ENCODE data around the gene DDR1.

The DDR1 gene

DNA sequence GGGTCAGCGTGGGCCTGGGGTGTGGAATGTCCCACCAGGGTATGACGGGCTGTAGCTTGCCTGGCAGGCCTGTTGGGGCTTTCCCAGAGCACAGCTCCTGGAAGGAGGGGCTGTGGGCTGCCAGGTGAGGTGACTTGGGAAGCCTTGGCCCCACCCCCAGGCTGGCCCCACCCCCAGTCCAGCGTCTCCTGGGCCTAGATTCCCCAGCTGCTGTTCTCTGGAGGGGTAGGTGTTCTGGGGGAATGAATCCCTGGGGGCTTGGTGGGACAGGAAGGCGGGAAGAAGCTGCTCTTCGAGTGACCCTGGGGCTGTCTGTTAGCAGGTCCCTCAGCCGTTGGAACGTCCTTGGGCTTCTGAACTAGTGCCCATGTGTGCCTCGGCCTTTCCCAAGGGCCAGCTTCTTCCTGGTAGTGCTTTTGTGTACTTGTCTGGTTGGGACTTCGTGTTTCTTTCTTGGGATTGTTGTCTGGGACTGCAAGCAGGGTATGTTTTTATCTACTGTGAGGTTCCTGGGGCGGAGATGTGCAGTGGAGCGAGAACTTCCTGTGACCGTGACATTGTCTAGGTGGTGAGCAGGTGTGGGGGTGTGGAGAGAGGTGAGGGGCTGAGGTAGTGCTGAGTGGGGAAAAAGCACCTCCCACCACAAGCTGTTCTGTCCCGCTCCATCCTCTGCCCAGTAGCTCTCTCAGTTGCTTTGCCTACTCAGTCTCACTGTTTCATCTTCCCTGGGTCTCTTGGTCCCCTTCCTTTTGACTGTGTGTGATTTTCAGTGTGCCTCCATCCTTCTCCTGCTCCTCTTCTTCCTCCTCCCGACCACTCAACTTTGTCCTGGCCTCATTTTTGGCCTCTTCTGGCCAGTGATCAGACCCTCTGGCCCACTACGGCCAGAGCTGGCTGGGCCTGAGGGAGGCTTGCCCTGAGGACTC lies 1.3 kb upstream of the DDR1 start:
- ChIA-PET CTCF (interaction anchor here (0.5 to 1.9 kb wide), 6 partner anchors 32 to 204 kb away, joined by 3 to 6 read pairs (median 4); partner anchors contain the start of gene VARS2), POLR2A (interaction anchor here (0.8 to 1.9 kb wide), 7 partner anchors 19 to 267 kb away, joined by 3 to 7 read pairs (median 4); partner anchors contain the start of genes MDC1 and VARS2)
- TF ChIP-seq ZNF384 (IDR thresholded peaks at IDR 0.05) (no peak), TARDBP (IDR thresholded peaks at IDR 0.05) (no peak), SP1 (IDR thresholded peaks at IDR 0.05) (no peak), ELF4 (IDR thresholded peaks at IDR 0.05) (no peak), SUZ12 (IDR thresholded peaks at IDR 0.05) (no peak), CTBP1 (IDR thresholded peaks at IDR 0.05; ENCODE audit: borderline replicate concordance) (no peak), ARNT (IDR thresholded peaks at IDR 0.05) (no peak), BHLHE40 (IDR thresholded peaks at IDR 0.05; ENCODE audit: borderline replicate concordance) (no peak), HDGF (IDR thresholded peaks at IDR 0.05; ENCODE audit: borderline replicate concordance) (no peak), FOXA1 (IDR thresholded peaks at IDR 0.05) (no peak), LEF1 (IDR thresholded peaks at IDR 0.05; ENCODE audit: borderline replicate concordance) (no peak), L3MBTL2 (conservative IDR thresholded peaks at IDR 0.05) (no peak), FOXK2 (IDR thresholded peaks at IDR 0.05) (no peak), NFRKB (IDR thresholded peaks at IDR 0.05) (no peak), FOXM1 (IDR thresholded peaks at IDR 0.05; ENCODE audit: borderline replicate concordance) (no peak)
- TF ChIP-seq, protein P1, sequence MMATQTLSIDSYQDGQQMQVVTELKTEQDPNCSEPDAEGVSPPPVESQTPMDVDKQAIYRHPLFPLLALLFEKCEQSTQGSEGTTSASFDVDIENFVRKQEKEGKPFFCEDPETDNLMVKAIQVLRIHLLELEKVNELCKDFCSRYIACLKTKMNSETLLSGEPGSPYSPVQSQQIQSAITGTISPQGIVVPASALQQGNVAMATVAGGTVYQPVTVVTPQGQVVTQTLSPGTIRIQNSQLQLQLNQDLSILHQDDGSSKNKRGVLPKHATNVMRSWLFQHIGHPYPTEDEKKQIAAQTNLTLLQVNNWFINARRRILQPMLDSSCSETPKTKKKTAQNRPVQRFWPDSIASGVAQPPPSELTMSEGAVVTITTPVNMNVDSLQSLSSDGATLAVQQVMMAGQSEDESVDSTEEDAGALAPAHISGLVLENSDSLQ (IDR thresholded peaks at IDR 0.05), result no peak
- no peak for DNase-seq (ENCODE audit: extremely low spot score)

DNA sequence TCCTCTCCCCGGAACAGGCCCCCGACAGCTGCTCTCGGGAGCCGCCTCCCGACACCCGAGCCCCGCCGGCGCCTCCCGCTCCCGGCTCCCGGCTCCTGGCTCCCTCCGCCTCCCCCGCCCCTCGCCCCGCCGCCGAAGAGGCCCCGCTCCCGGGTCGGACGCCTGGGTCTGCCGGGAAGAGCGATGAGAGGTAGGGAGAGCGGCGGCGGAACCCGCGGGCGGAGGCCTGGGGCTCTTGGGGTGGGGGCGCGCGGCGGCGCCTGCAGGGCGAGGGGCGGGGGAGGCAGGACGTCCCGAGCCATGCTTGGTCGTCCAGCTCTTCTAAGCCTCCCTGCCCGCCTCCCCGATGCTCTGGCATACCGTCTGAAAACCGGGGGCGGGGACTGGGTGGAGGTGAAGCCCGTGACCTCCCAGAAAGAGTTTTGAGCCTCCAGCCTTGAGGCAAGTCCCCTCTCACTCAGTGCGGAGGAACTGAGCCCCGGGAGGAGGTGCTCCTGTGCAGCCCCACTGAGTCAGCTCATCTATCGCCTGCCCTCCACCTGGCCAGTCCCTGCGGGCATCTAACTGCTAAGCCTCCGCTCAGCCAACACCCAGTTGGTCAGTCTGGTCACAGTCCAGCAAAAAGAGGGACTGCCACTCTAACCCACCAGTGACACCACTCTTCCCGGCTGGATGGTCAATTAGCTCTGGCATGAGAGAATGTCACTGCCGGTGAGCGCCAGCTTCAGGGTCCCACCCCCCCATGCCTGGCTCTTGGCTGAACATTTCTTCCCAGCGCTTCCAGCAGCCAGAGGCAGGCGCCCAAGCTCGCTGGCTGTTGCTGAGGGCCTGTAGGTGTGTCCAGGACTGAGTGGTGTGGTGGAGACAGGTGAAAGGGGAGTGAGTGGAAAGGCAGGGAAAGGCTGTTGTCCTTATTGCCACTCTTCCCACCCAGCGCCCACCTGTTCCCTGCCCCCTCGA lies 482 bp downstream of the DDR1 start:
- no peak for DNase-seq (ENCODE audit: extremely low spot score)

DNA sequence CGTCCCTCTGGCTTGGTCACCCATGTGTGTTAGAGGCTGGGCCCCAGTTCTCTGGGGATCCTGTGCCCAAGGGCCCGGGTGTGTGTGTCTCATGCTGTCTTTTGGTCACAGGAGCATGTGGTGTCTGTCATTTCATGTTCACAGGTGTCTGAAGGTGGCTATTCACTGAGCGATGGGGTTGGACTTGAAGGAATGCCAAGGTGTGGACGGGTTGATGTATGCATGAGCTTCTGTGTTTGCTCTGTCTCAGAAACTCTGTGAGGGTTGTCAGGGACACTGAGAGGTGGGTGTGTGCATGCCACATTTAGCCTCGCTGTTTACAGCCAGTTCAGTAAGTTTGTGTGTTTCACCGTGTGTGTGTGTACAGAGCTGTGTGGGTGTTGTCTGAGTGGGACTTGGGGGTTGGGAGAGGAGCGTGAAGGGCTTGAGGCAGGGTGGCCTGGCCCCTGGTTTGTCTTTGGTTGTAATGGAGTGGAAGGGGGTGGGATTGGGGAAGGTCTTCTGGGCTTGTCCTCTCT lies 1.2 kb downstream of the DDR1 start:
- no peak for TF ChIP-seq ARNT (IDR thresholded peaks at IDR 0.05)
- TF ChIP-seq FOXA1 (IDR thresholded peaks at IDR 0.05), result no peak
- TF ChIP-seq LEF1 (IDR thresholded peaks at IDR 0.05; ENCODE audit: borderline replicate concordance), result no peak
- TF ChIP-seq FOXK2 (IDR thresholded peaks at IDR 0.05), result no peak
- no peak for TF ChIP-seq ZNF384 (IDR thresholded peaks at IDR 0.05)
- no peak for TF ChIP-seq SUZ12 (IDR thresholded peaks at IDR 0.05)
- ChIA-PET POLR2A (interaction anchor here (0.7 to 2.1 kb wide), 5 partner anchors 11 to 28 kb away, joined by 3 to 10 read pairs (median 6); partner anchors contain the start of genes GTF2H4 and VARS2), CTCF (interaction anchor here (1.0 kb wide), 1 partner anchor 9 kb away, joined by 3 read pairs; no protein-coding TSS in a partner anchor)
- DNase-seq (ENCODE audit: extremely low spot score), result no peak

More for the DNA sequence above, 482 bp downstream of the DDR1 start:
- ChIA-PET CTCF (interaction anchor here (0.9 to 1.6 kb wide), 4 partner anchors 55 to 212 kb away, joined by 3 to 5 read pairs (median 4); partner anchors contain the start of gene DHX16), POLR2A (interaction anchor here (0.7 to 2.1 kb wide), 8 partner anchors 12 to 71 kb away, joined by 3 to 10 read pairs (median 4); partner anchors contain the start of genes GTF2H4 and VARS2)
- TF ChIP-seq HDGF (IDR thresholded peaks at IDR 0.05; ENCODE audit: borderline replicate concordance) (no peak), LEF1 (IDR thresholded peaks at IDR 0.05; ENCODE audit: borderline replicate concordance) (no peak), SUZ12 (IDR thresholded peaks at IDR 0.05) (no peak), ARNT (IDR thresholded peaks at IDR 0.05) (no peak), FOXM1 (IDR thresholded peaks at IDR 0.05; ENCODE audit: borderline replicate concordance) (no peak), CTBP1 (IDR thresholded peaks at IDR 0.05; ENCODE audit: borderline replicate concordance) (no peak), NFRKB (IDR thresholded peaks at IDR 0.05) (no peak)
- TF ChIP-seq, protein P1 (IDR thresholded peaks at IDR 0.05), result no peak

DNA sequence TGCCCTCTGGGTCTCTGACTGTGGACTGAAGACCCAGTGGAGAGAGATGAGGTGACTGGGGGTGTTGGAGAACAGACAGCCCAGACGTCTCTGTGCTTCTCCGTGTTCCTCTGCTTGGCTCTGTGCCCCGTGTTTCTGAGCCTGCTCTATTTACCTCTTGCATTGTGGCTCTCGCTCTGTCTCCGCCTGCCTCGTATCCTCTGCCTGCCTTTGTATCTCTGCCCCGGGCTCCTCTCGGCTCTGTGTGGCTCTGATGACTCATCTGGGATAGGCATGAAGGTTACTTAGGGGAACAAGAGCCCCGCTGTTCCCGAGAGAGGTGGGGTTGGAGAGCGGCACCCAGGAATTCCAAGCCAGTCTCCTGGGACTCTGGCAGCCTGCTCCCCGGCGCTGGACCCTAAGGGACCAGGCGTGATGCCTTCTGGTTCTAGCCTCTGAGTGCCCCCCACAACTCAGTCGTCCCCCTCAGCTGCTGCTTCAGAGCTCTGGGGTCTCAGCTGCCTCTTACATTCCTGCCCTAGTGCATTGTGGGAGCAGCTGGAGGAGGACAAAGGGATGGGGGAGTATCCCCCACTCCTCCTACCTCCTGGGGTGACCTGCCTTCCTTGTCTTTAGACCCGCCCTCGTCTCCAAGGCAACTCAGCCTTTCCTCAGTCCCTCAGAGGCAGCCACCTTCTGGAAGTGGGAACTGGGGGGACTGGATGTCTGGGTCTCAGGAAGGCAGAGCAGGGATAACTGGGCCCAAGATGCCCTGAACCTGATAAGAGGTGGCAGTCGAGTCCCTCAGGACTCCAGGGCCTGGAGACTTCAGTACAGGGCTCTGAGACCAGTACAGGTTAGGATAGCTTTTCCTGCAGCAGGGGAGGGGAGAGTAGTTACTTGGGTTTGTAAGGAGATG lies 1.9 kb downstream of the DDR1 start:
- POLR2A ChIA-PET, result interaction anchor here (1.2 to 2.1 kb wide), 3 partner anchors 10 to 27 kb away, joined by 3 to 10 read pairs (median 4); partner anchors contain the start of gene VARS2
- no peak for TF ChIP-seq FOXA1 (IDR thresholded peaks at IDR 0.05)
- no peak for TF ChIP-seq CTBP1 (IDR thresholded peaks at IDR 0.05; ENCODE audit: borderline replicate concordance)
- TF ChIP-seq, protein P1 (IDR thresholded peaks at IDR 0.05), result no peak
- TF ChIP-seq L3MBTL2 (conservative IDR thresholded peaks at IDR 0.05), result no peak
- TF ChIP-seq ELF4 (IDR thresholded peaks at IDR 0.05), result no peak
- DNase-seq (ENCODE audit: extremely low spot score), result no peak
- CTCF ChIA-PET, result interaction anchor here (1.0 kb wide), 1 partner anchor 9 kb away, joined by 3 read pairs; no protein-coding TSS in a partner anchor
